K562 (cell line): ENCODE data around the gene PJA1. TPM values are rescaled to one million over a fixed set of nuclear protein-coding genes. Genes with fewer than 3 reads are reported as not detected.

Experiments
- ATAC-seq: fragments of 200-7000 bp; cut with Tn5 transposase; 3 replicates; pipeline ENCODE4 v1.9.1; 2020; ENCODE audit warnings: moderate library complexity
- BruUV-seq: library from RNA; stranded (reverse); fragments of 400-500 nt; replicated peaks from 2 replicates; lab custom pipeline; 2021; lab: Mats Ljungman, UMichigan
- CTCF ChIA-PET: fragments of 300-600 bp; formaldehyde crosslinking; extraction: SDS; loops from one replicate; lab custom pipeline; 2021; ENCODE audit warnings: low intra/inter-chr PET ratio; lab: Yijun Ruan, JAX
- POLR2A ChIA-PET: fragments of 300-600, 350-650 bp; sonication (Branson Sonifier 250); formaldehyde crosslinking; extraction: SDS; loops from one replicate; lab custom pipeline; 2021; ENCODE audit warnings: antibody characterized with exemption, inconsistent platforms; lab: Yijun Ruan, JAX
- DNase-seq, 4 experiments: peaks; one replicate each; pipeline versions ENCODE4 v3.0.0 to v3.0.0-alpha.2; 2011 to 2018; ENCODE audit warnings: low spot score in 3 of 4, mixed read lengths in 3 of 4; ENCODE audit errors: extremely low read depth in 1 of 4
- FAIRE-seq: peaks from 2 replicates; lab custom pipeline; 2011; peaks lifted over from hg19 to GRCh38; lab: Jason Lieb, UNC
- H2AFZ ChIP-seq: 2 replicates; pipeline ENCODE4 v1.6.0; 2011; ENCODE audit warnings: low read depth, low read length, control low read depth, inconsistent platforms
- H3K27ac ChIP-seq: fragments of 200-600 bp; 3 replicates; pipeline ENCODE4 v1.8.0; 2011; ENCODE audit warnings: low read depth, mild to moderate bottlenecking, control low read depth, inconsistent platforms, low read length, moderate library complexity, mixed read lengths; ENCODE audit errors: extremely low read depth
- H3K27me3 ChIP-seq, 2 experiments: fragments of 300-600 bp in 1 of 2; 2 replicates in 1 of 2; 3 replicates in 1 of 2; pipeline versions ENCODE4 v1.6.0 to v1.8.0; 2011; ENCODE audit warnings: inconsistent platforms in 2 of 2, low read length in 2 of 2, mild to moderate bottlenecking in 1 of 2, mixed read lengths in 1 of 2, moderate library complexity in 1 of 2; ENCODE audit not compliant: control insufficient read depth in 2 of 2, insufficient read depth in 2 of 2
- H3K36me3 ChIP-seq: fragments of 300-600 bp; 3 replicates; pipeline ENCODE4 v1.8.0; 2011; ENCODE audit warnings: mild to moderate bottlenecking, low read length, inconsistent platforms; ENCODE audit not compliant: control insufficient read depth, insufficient read depth
- H3K4me1 ChIP-seq, 2 experiments: fragments of 200-600 bp in 1 of 2; replicated peaks in 1 of 2; 2 replicates in 1 of 2; 3 replicates in 1 of 2; pipeline versions ENCODE4 v1.5.1 to v1.8.0; 2011; ENCODE audit warnings: inconsistent platforms in 2 of 2, low read length in 2 of 2, mild to moderate bottlenecking in 1 of 2, mixed read lengths in 1 of 2, moderate library complexity in 1 of 2; ENCODE audit not compliant: control insufficient read depth in 2 of 2, insufficient read depth in 2 of 2
- H3K4me2 ChIP-seq: 2 replicates; pipeline ENCODE4 v1.6.1; 2011; ENCODE audit warnings: low read length, control low read depth, inconsistent platforms, mixed read lengths; ENCODE audit not compliant: insufficient read depth
- H3K4me3 ChIP-seq: fragments of 200-600 bp; sonication (generic), shearing (Covaris generic); 2 replicates; pipeline ENCODE4 v1.5.1; 2016; ENCODE audit warnings: control low read depth, inconsistent platforms
- H3K79me2 ChIP-seq: fragments of 200-600 bp; 3 replicates; pipeline ENCODE4 v1.8.0; 2011; ENCODE audit warnings: low read length, inconsistent platforms; ENCODE audit not compliant: control insufficient read depth, insufficient read depth
- H3K9ac ChIP-seq, 2 experiments: 2 replicates each; pipeline versions ENCODE4 v1.6.0 to v1.6.1; 2011; ENCODE audit warnings: low read depth in 2 of 2, low read length in 2 of 2, control low read depth in 1 of 2, inconsistent platforms in 1 of 2, mild to moderate bottlenecking in 1 of 2, mixed read lengths in 1 of 2; ENCODE audit not compliant: insufficient read depth in 1 of 2
- H3K9me1 ChIP-seq: one replicate; pipeline ENCODE4 v1.6.0; 2011; ENCODE audit warnings: inconsistent platforms, mild to moderate bottlenecking, low read length, moderate library complexity; ENCODE audit not compliant: control insufficient read depth, insufficient read depth
- H3K9me3 ChIP-seq: replicated peaks from 2 replicates; pipeline ENCODE4 v1.5.1; 2011; ENCODE audit warnings: low read depth, low read length, inconsistent platforms; ENCODE audit not compliant: control insufficient read depth, insufficient read depth
- H4K20me1 ChIP-seq: replicated peaks from 2 replicates; pipeline ENCODE4 v1.6.1; 2011; ENCODE audit warnings: low read length, inconsistent platforms, mixed read lengths; ENCODE audit not compliant: control insufficient read depth, insufficient read depth
- E2F4 ChIP-seq: sonication (generic); formaldehyde crosslinking; IDR thresholded peaks from 2 replicates; pipeline ENCODE4 v1.8.0; 2022; ENCODE audit warnings: mild to moderate bottlenecking, low read depth, missing genetic modification reagents
- EZH2 ChIP-seq: IDR thresholded peaks from 2 replicates; pipeline ENCODE4 v1.6.1; 2012; ENCODE audit warnings: low read depth, mild to moderate bottlenecking, inconsistent platforms, low read length, borderline replicate concordance
- ZBTB40 ChIP-seq, 2 experiments: fragments of 450-650 bp in 1 of 2; sonication (generic) in 1 of 2; formaldehyde crosslinking in 1 of 2; IDR thresholded peaks; 2 replicates each; pipeline versions ENCODE4 v1.7.1 to v1.9.0; 2016 to 2022; ENCODE audit warnings: inconsistent platforms in 1 of 2, mild to moderate bottlenecking in 1 of 2, missing genetic modification reagents in 1 of 2
- WGBS: fragments of 100-300 bp; shearing (Covaris generic); methylation state at CpG from one replicate; pipeline ENCODE4 v1.1.6; 2016; ENCODE audit warnings: low coverage, mixed read lengths; ENCODE audit not compliant: insufficient coverage; ENCODE audit errors: missing lambda C conversion rate; 5-methylcytosine and 5-hydroxymethylcytosine counted together
- in situ Hi-C: fragments of 300-500 bp; cut with MboI; formaldehyde crosslinking; loops from 4 replicates; pipeline ENCODE4 v1.15.0; 2018; ENCODE audit warnings: inconsistent platforms, mixed read lengths
- intact Hi-C: fragments of 100-400 bp; cut with micrococcal nuclease; formaldehyde crosslinking; loops from 2 replicates; pipeline ENCODE4 v1.14.2; 2022
- polyA plus RNA-seq, 8 experiments: library from polyadenylated mRNA; depleted of rRNA in 4 of 8; stranded (reverse) in 5 of 8; unstranded in 3 of 8; fragments of >200 nt; fragmentation: Nextera tagmentation in 2 of 8; fragmentation: Illumina TruSeq in 1 of 8; extraction: Ambion mirVana in 2 of 8; extraction: Trizol in 1 of 8; gene quantifications; 2 replicates each; pipeline versions ENCODE4 v1.2.1 to v1.2.3, GENCODE V29; 2011 to 2014; ENCODE audit warnings: inconsistent platforms in 1 of 8, missing spikeins in 1 of 8
- total RNA-seq, 7 experiments: library from RNA; depleted of rRNA in 6 of 7; stranded (reverse); fragments of >200 nt in 6 of 7; fragmentation: Illumina TruSeq in 2 of 7; extraction: Trizol in 2 of 7; gene quantifications; 2 replicates each; pipeline versions ENCODE4 v1.2.1 to v1.2.3, GENCODE V29; 2011 to 2021; ENCODE audit warnings: low replicate concordance in 1 of 7

The PJA1 gene
- total and polyA plus RNA-seq, 9 of the 15 experiments (the other 6 are each of a cell fraction or from before 2014, with no cell fraction given): 1.6 to 6.0 (median 4.0) TPM

- H3K9me1 ChIP-seq: no peaks in the 10 kb centered on the region
- WGBS: 11% methylated on average over 3 of the region's 5 CpGs
- in situ Hi-C loops: no loop called here
- H2AFZ ChIP-seq: no peak overlapping the region
- H3K4me2 ChIP-seq: no peak overlapping the region
- H3K4me3 ChIP-seq: no peak overlapping the region
- intact Hi-C loops: no loop called here
- FAIRE-seq (no peak), ATAC-seq (no peak), DNase-seq (no peak)
- H3K4me1 ChIP-seq: peaks cover 0 to 9% of the 10 kb centered on the region in 2 experiments; a peak in 2 of 5 replicates
- no peaks in the 10 kb centered on the region for H3K79me2 ChIP-seq
- H3K36me3 ChIP-seq: no peaks in the 10 kb centered on the region
- TF ChIP-seq EZH2 (no peak), ZBTB40 (IDR thresholded peaks at IDR 0.05) (no peak), ZBTB40 (CRISPR knock-in tag; IDR thresholded peaks at IDR 0.05) (no peak), E2F4 (no peak)
- no peaks in the 10 kb centered on the region for H4K20me1 ChIP-seq
- no peak overlapping the region for H3K27ac ChIP-seq
- BruUV-seq: no TSS peak
- ChIA-PET CTCF (no interaction called here), POLR2A (no interaction called here)
- 0 out of 5 replicates have a peak, but pooled peaks cover 0 to 7% of the 10 kb centered on the region in 2 experiments for H3K27me3 ChIP-seq
- H3K9me3 ChIP-seq: no peaks in the 10 kb centered on the region
- no peak overlapping the region for H3K9ac ChIP-seq
Measured at GRCh38 chrX:69140837-69141236, 24.4 kb downstream of the PJA1 start.
